Kidney (tissue), 14 donors: Measurements from ENCODE around the gene HPSE2. TPM values are rescaled to one million over a fixed set of nuclear protein-coding genes. Genes with fewer than 3 reads are reported as not detected.

Experiments used
- DNase-seq, 5 donors: peaks; one replicate each; pipeline ENCODE4 v3.0.0-alpha.2; 2013 to 2020
- FAIRE-seq: peaks from 2 replicates; lab custom pipeline; 2012; peaks lifted over from hg19 to GRCh38; lab: Jason Lieb, UNC
- H3K27ac ChIP-seq, 2 donors: one replicate each; pipeline ENCODE4 v1.7.0; 2013; ENCODE audit warnings: low read depth in 2 of 2, low read length in 2 of 2, inconsistent platforms in 1 of 2
- H3K27me3 ChIP-seq: one replicate; pipeline ENCODE4 v1.7.1; 2013; ENCODE audit warnings: low read length, inconsistent platforms; ENCODE audit not compliant: control insufficient read depth, insufficient read depth
- H3K36me3 ChIP-seq, 3 donors: one replicate each; pipeline versions ENCODE4 v1.7.0 to v1.7.1; 2013; ENCODE audit warnings: low read length in 3 of 3, control low read depth in 1 of 3, inconsistent platforms in 1 of 3; ENCODE audit not compliant: insufficient read depth in 3 of 3, control insufficient read depth in 2 of 3
- H3K4me1 ChIP-seq, 3 donors: one replicate each; pipeline versions ENCODE4 v1.7.0 to v1.7.1; 2013; ENCODE audit warnings: low read length in 3 of 3, inconsistent platforms in 1 of 3, low read depth in 1 of 3; ENCODE audit not compliant: control insufficient read depth in 2 of 3, insufficient read depth in 2 of 3
- H3K4me3 ChIP-seq, 3 donors: one replicate each; pipeline versions ENCODE4 v1.7.0 to v1.8.1; 2013; ENCODE audit warnings: low read length in 3 of 3, control low read depth in 1 of 3, inconsistent platforms in 1 of 3
- H3K9ac ChIP-seq, 3 donors: one replicate each; pipeline versions ENCODE4 v1.7.0 to v1.7.1; 2013; ENCODE audit warnings: low read length in 3 of 3, control low read depth in 1 of 3, inconsistent platforms in 1 of 3
- H3K9me3 ChIP-seq, 3 donors: one replicate each; pipeline versions ENCODE4 v1.7.0 to v1.7.1; 2013; ENCODE audit warnings: low read length in 3 of 3, control low read depth in 1 of 3, inconsistent platforms in 1 of 3; ENCODE audit not compliant: control insufficient read depth in 2 of 3, insufficient read depth in 1 of 3
- intact Hi-C: fragments of 100-400 bp; cut with DNase I; formaldehyde crosslinking; loops from one replicate; pipeline ENCODE4 v1.11.1; 2022
- polyA plus RNA-seq: library from polyadenylated mRNA; stranded (reverse); fragments of 350-450 nt; fragmentation: Illumina TruSeq; extraction: RNeasy Lipid Tissue Mini Kit (QIAGEN cat#74804); gene quantifications from one replicate; pipeline ENCODE4 v1.2.3, GENCODE V29; 2014; ENCODE audit warnings: low read depth, low replicate concordance; ENCODE audit not compliant: insufficient read depth
- total RNA-seq: library from RNA; stranded (reverse); fragmentation: NEBNext Ultra II Directional; extraction: Animal tissue kit (Norgen Biotek cat#: 25700); gene quantifications from one replicate; pipeline ENCODE4 v1.2.1, GENCODE V29; 2021
- TF ChIP-seq, protein P1 (sequence below): IDR thresholded peaks from 3 replicates; pipeline ENCODE4 v1.5.1; 2012; ENCODE audit warnings: mild to moderate bottlenecking, moderate library complexity, borderline replicate concordance; ENCODE audit not compliant: insufficient read depth; ENCODE audit errors: extremely low read depth
- donor health status: control.
- donor health status: control.
- donor health status: control.
- donor health status: control.
- donor health status: control.
- donor health status: DM: yes; HTN: yes; CAD: no.
- donor health status: Normal renal cell carcinoma (clear cell type).

HPSE2 gene
- total and polyA plus RNA-seq, 2 donors from 2014 or later, result 1.4 to 3.0 TPM

DNA sequence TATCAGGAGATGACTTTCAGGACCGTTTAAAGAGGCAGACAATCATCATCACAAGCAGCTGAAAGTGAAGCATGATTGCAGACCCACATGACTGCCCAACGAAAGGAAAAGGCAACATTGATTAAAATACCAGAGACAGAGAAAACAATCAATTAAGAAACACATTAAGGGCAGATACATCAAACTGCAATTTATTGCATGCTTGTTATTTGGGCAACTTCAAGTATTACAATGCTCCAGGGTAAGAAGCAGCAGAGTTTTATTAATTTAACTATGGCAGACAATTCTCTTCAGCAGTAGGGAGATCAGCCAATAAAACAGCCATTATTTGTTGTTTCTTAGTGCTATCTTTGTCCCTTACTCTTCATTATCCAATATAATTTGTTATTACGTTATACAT, 421.2 kb downstream of the HPSE2 start:
- Histone ChIP-seq H3K36me3 (no peaks in the 10 kb centered on the region), H3K9ac (no peak overlapping the region), H3K27me3 (no peaks in the 10 kb centered on the region), H3K27ac (no peak overlapping the region), H3K9me3 (no peaks in the 10 kb centered on the region), H3K4me1 (no peaks in the 10 kb centered on the region), H3K4me3 (no peak overlapping the region)
- no peak for DNase-seq
- FAIRE-seq, result no peak
- TF ChIP-seq, protein P1, sequence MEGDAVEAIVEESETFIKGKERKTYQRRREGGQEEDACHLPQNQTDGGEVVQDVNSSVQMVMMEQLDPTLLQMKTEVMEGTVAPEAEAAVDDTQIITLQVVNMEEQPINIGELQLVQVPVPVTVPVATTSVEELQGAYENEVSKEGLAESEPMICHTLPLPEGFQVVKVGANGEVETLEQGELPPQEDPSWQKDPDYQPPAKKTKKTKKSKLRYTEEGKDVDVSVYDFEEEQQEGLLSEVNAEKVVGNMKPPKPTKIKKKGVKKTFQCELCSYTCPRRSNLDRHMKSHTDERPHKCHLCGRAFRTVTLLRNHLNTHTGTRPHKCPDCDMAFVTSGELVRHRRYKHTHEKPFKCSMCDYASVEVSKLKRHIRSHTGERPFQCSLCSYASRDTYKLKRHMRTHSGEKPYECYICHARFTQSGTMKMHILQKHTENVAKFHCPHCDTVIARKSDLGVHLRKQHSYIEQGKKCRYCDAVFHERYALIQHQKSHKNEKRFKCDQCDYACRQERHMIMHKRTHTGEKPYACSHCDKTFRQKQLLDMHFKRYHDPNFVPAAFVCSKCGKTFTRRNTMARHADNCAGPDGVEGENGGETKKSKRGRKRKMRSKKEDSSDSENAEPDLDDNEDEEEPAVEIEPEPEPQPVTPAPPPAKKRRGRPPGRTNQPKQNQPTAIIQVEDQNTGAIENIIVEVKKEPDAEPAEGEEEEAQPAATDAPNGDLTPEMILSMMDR, result no peak
- intact Hi-C loops, result no loop called here

DNA sequence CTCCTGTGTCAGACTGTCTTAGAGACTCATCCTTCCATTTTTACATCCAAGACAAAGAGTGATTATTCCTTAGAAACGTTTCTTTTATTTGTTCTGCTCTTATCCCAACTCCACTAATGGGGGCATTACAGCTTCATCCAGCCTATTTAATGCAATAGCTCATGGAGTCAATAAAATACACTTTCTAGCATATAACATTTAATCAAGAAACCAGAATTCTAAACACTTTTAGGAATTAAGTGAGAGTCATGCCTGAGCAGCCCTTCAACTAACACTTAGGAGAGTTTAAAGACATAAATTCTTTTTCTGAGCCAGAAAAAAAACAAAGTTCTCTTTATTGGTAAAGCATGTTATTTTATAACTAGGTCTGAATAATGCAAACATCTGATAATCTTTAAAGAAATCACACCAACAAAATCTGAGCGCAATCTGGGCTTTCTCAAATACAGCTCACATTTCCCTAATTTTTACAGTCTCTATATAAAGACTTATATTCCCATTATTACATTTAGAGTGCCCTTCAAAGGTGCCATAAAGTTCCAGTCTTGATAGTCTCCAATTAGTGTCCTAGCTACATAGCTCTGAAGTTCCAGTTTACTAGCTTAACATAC, 427.3 kb downstream of the HPSE2 start:
- Histone ChIP-seq H3K4me1 (no peaks in the 10 kb centered on the region), H3K27ac (no peak overlapping the region), H3K4me3 (no peak overlapping the region), H3K9me3 (no peaks in the 10 kb centered on the region), H3K27me3 (no peaks in the 10 kb centered on the region), H3K9ac (no peak overlapping the region), H3K36me3 (no peaks in the 10 kb centered on the region)
- DNase-seq (no peak), FAIRE-seq (no peak)
- TF ChIP-seq, protein P1, result no peak
- intact Hi-C loops, result no loop called here

DNA sequence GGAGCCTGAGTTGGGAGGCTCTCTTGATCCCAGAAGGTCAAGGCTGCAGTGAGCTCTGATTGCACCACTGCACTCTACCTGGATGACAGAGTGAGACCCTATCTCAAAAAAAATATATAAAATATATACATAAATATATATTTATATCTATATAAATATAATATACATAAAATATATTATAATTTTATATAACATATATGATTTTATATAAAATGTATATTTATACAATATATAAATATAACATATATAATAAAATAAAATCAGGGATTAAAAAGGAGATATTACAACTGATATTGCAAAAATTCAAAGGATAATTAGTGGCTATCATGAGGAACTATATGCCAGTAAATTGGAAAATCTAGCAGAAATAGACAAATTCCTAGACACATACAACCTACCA, 435.4 kb downstream of the HPSE2 start:
- intact Hi-C loops, result no loop called here
- no peaks in the 10 kb centered on the region for H3K9me3 ChIP-seq
- no peaks in the 10 kb centered on the region for H3K4me1 ChIP-seq
- TF ChIP-seq, protein P1, result no peak
- H3K9ac ChIP-seq, result no peak overlapping the region
- DNase-seq (no peak), FAIRE-seq (peak; percentile 66)
- no peaks in the 10 kb centered on the region for H3K27me3 ChIP-seq
- H3K4me3 ChIP-seq, result no peak overlapping the region
- no peaks in the 10 kb centered on the region for H3K36me3 ChIP-seq
- H3K27ac ChIP-seq, result no peak overlapping the region

DNA sequence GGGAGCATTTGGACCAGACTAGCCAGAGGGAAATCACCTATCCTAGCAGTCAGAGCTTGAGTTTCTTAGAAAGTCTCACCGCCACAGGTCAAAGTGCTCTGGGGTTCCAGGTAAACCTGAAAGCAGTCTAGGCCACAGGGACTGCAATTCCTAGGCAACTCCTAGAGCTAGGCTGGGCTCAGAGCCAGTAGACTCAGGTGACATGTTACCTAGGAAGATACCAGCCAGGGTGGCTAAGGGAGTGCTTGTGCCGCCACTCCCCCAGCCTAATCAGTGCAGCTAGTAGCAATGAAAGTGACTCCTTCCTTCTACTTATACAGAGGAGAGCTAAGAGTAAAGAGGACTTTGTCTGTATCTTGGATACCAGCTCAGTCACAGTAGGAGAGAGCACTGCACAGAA, 440.2 kb downstream of the HPSE2 start:
- Histone ChIP-seq H3K4me3 (no peak overlapping the region), H3K36me3 (no peaks in the 10 kb centered on the region), H3K27ac (no peak overlapping the region), H3K9ac (no peak overlapping the region), H3K27me3 (no peaks in the 10 kb centered on the region), H3K9me3 (no peaks in the 10 kb centered on the region), H3K4me1 (no peaks in the 10 kb centered on the region)
- intact Hi-C loops, result no loop called here
- no peak for DNase-seq
- TF ChIP-seq, protein P1, result no peak
- FAIRE-seq, result no peak
